IMR-90 (cell line): ENCODE data around the gene EFHD1. TPM values are rescaled to one million over a fixed set of nuclear protein-coding genes. Genes with fewer than 3 reads are reported as not detected.

Source experiments
- ATAC-seq: fragments of 200-7000 bp; cut with Tn5 transposase; 2 replicates; pipeline ENCODE4 v1.9.1; 2020; ENCODE audit warnings: low read depth, mild to moderate bottlenecking, moderate library complexity
- BruUV-seq: library from RNA; stranded (reverse); fragments of 400-500 nt; replicated peaks from 2 replicates; lab custom pipeline; 2021; lab: Mats Ljungman, UMichigan
- CTCF ChIA-PET: fragments of 300-600 bp; formaldehyde crosslinking; extraction: SDS; loops from one replicate; lab custom pipeline; 2021; ENCODE audit warnings: antibody characterized with exemption; lab: Yijun Ruan, JAX
- POLR2A ChIA-PET: fragments of 300-600 bp; sonication (Branson Sonifier 250); formaldehyde crosslinking; loops from one replicate; lab custom pipeline; 2022; ENCODE audit warnings: antibody characterized with exemption; ENCODE audit not compliant: unreplicated experiment; lab: Charles Lee
- DNase-seq: peaks from one replicate; pipeline ENCODE4 v3.0.0; 2013
- H2AFZ ChIP-seq: replicated peaks from 2 replicates; pipeline ENCODE3; 2013; ENCODE audit warnings: low read length, mild to moderate bottlenecking; ENCODE audit not compliant: poor library complexity
- H2AK5ac ChIP-seq: 2 replicates; pipeline ENCODE4 v1.6.1; 2013; ENCODE audit warnings: low read depth, low read length, inconsistent platforms
- H2AK9ac ChIP-seq: replicated peaks from 2 replicates; pipeline ENCODE3; 2013; ENCODE audit warnings: mild to moderate bottlenecking, low read depth, low read length, moderate library complexity; ENCODE audit not compliant: poor library complexity
- H2BK120ac ChIP-seq: 2 replicates; pipeline ENCODE4 v1.6.1; 2013; ENCODE audit warnings: low read depth, low read length, inconsistent platforms
- H2BK15ac ChIP-seq: 3 replicates; pipeline ENCODE4 v1.6.1; 2013; ENCODE audit warnings: low read depth, low read length, inconsistent platforms
- H2BK20ac ChIP-seq: 2 replicates; pipeline ENCODE4 v1.6.1; 2013; ENCODE audit warnings: low read depth, mild to moderate bottlenecking, inconsistent platforms, low read length, moderate library complexity
- H2BK5ac ChIP-seq: 2 replicates; pipeline ENCODE4 v1.6.1; 2013; ENCODE audit warnings: mild to moderate bottlenecking, low read depth, low read length, inconsistent platforms; ENCODE audit not compliant: poor library complexity, severe bottlenecking
- H3K14ac ChIP-seq: replicated peaks from 2 replicates; pipeline ENCODE4 v1.6.1; 2013; ENCODE audit warnings: low read depth, low read length, inconsistent platforms
- H3K18ac ChIP-seq: 2 replicates; pipeline ENCODE4 v1.6.1; 2013; ENCODE audit warnings: low read depth, low read length, control low read depth
- H3K23ac ChIP-seq: 2 replicates; pipeline ENCODE4 v1.6.1; 2013; ENCODE audit warnings: low read depth, low read length, inconsistent platforms
- H3K27ac ChIP-seq: 2 replicates; pipeline ENCODE4 v1.5.1; 2013; ENCODE audit warnings: mild to moderate bottlenecking, control low read depth, low read length; ENCODE audit not compliant: insufficient read depth
- H3K27me3 ChIP-seq: 2 replicates; pipeline ENCODE4 v1.6.1; 2013; ENCODE audit warnings: low read length; ENCODE audit not compliant: control insufficient read depth, insufficient read depth
- H3K36me3 ChIP-seq: 2 replicates; pipeline ENCODE4 v1.6.1; 2013; ENCODE audit warnings: low read length, mixed read lengths; ENCODE audit not compliant: control insufficient read depth, insufficient read depth
- H3K4ac ChIP-seq: 2 replicates; pipeline ENCODE4 v1.6.1; 2013; ENCODE audit warnings: low read depth, low read length, inconsistent platforms
- H3K4me1 ChIP-seq: 2 replicates; pipeline ENCODE4 v1.6.1; 2013; ENCODE audit warnings: low read length, mixed read lengths; ENCODE audit not compliant: control insufficient read depth, insufficient read depth
- H3K4me2 ChIP-seq: 2 replicates; pipeline ENCODE4 v1.6.1; 2013; ENCODE audit warnings: low read depth, mild to moderate bottlenecking, control low read depth, low read length, moderate library complexity
- H3K4me3 ChIP-seq: 2 replicates; pipeline ENCODE4 v1.5.1; 2013; ENCODE audit warnings: low read depth, mild to moderate bottlenecking, control low read depth, low read length, moderate library complexity; ENCODE audit not compliant: insufficient read depth
- H3K56ac ChIP-seq: 2 replicates; pipeline ENCODE4 v1.6.1; 2013; ENCODE audit warnings: low read length, inconsistent platforms; ENCODE audit not compliant: insufficient read depth; ENCODE audit errors: extremely low read depth
- H3K79me1 ChIP-seq, 2 experiments: 2 replicates each; pipeline ENCODE4 v1.6.1; 2013; ENCODE audit warnings: low read length in 2 of 2, inconsistent platforms in 1 of 2, low read depth in 1 of 2
- H3K9ac ChIP-seq: 2 replicates; pipeline ENCODE4 v1.6.1; 2013; ENCODE audit warnings: low read depth, low read length, control low read depth
- H3K9me1 ChIP-seq: 2 replicates; pipeline ENCODE4 v1.6.1; 2013; ENCODE audit warnings: low read length, inconsistent platforms; ENCODE audit not compliant: insufficient read depth
- H3K9me3 ChIP-seq: 2 replicates; pipeline ENCODE4 v1.6.1; 2013; ENCODE audit warnings: low read length; ENCODE audit not compliant: control insufficient read depth, insufficient read depth
- H4K20me1 ChIP-seq: 2 replicates; pipeline ENCODE4 v1.6.1; 2013; ENCODE audit warnings: low read length, inconsistent platforms; ENCODE audit not compliant: insufficient read depth
- H4K5ac ChIP-seq: 2 replicates; pipeline ENCODE4 v1.6.1; 2013; ENCODE audit warnings: mild to moderate bottlenecking, low read depth, low read length, control low read depth
- H4K8ac ChIP-seq, 2 experiments: 2 replicates each; pipeline ENCODE4 v1.6.1; 2013; ENCODE audit warnings: low read depth in 2 of 2, low read length in 2 of 2, control low read depth in 1 of 2, inconsistent platforms in 1 of 2
- H4K91ac ChIP-seq: 2 replicates; pipeline ENCODE4 v1.6.1; 2013; ENCODE audit warnings: low read depth, low read length, inconsistent platforms; ENCODE audit not compliant: insufficient read depth
- BHLHE40 ChIP-seq: fragments of 150-350 bp; IDR thresholded peaks from 2 replicates; pipeline ENCODE4 v1.6.1; 2016; ENCODE audit warnings: mild to moderate bottlenecking, low read depth, low read length
- CEBPB ChIP-seq: IDR thresholded peaks from 2 replicates; pipeline ENCODE4 v1.6.1; 2012; ENCODE audit warnings: low read depth, low read length, improper control_type of control experiment
- ELK1 ChIP-seq: fragments of 150-350 bp; IDR thresholded peaks from 2 replicates; pipeline ENCODE4 v1.6.1; 2016; ENCODE audit warnings: low read depth, mild to moderate bottlenecking, low read length, moderate library complexity, borderline replicate concordance
- FOS ChIP-seq: fragments of 150-350 bp; IDR thresholded peaks from 2 replicates; pipeline ENCODE4 v1.6.1; 2016; ENCODE audit warnings: low read depth, low read length
- MXI1 ChIP-seq: IDR thresholded peaks from 2 replicates; pipeline ENCODE4 v1.6.1; 2012; ENCODE audit warnings: low read depth, mild to moderate bottlenecking, low read length, moderate library complexity, borderline replicate concordance
- NFE2L2 ChIP-seq: fragments of 150-350 bp; IDR thresholded peaks from 2 replicates; pipeline ENCODE4 v1.6.1; 2016; ENCODE audit warnings: low read depth, mild to moderate bottlenecking, low read length
- POLR2A ChIP-seq: IDR thresholded peaks from 2 replicates; pipeline ENCODE4 v1.6.1; 2012; ENCODE audit warnings: mild to moderate bottlenecking, low read depth, low read length
- RAD21 ChIP-seq: IDR thresholded peaks from 2 replicates; pipeline ENCODE4 v1.6.1; 2012; ENCODE audit warnings: low read length, improper control_type of control experiment
- USF2 ChIP-seq: fragments of 150-350 bp; IDR thresholded peaks from 2 replicates; pipeline ENCODE4 v1.6.1; 2017; ENCODE audit warnings: mild to moderate bottlenecking, antibody characterized with exemption, low read length, low read depth
- WGBS, 2 experiments: methylation state at CpG; one replicate each; pipeline versions ENCODE4 v1.1.5 to v1.1.7; 2013; ENCODE audit warnings: missing lambda C conversion rate in 2 of 2; ENCODE audit not compliant: insufficient read length in 1 of 2; ENCODE audit errors: extremely low coverage in 2 of 2; 5-methylcytosine and 5-hydroxymethylcytosine counted together
- dilution Hi-C: fragments of 300-500 bp; cut with HindIII; formaldehyde crosslinking; loops from one replicate; pipeline ENCODE4 v1.14.3; 2018; ENCODE audit warnings: low sequenced_read_pairs; ENCODE audit not compliant: unreplicated experiment
- in situ Hi-C: fragments of 300-500 bp; cut with MboI; formaldehyde crosslinking; loops from 3 replicates; pipeline ENCODE4 v1.14.3; 2019; ENCODE audit warnings: low sequenced_read_pairs, inconsistent platforms, mixed read lengths
- intact Hi-C: fragments of 100-400 bp; cut with micrococcal nuclease; formaldehyde crosslinking; loops from 2 replicates; pipeline ENCODE4 v1.10.0; 2022
- polyA plus RNA-seq, 3 experiments: library from polyadenylated mRNA; depleted of rRNA; stranded (reverse); fragments of >200 nt; gene quantifications; 2 replicates each; pipeline ENCODE4 v1.2.3, GENCODE V29; 2012; ENCODE audit warnings: low replicate concordance in 1 of 3
- total RNA-seq: library from RNA; depleted of rRNA; stranded (reverse); fragments of >200 nt; gene quantifications from 2 replicates; pipeline ENCODE4 v1.2.3, GENCODE V29; 2012

Gene EFHD1
- total and polyA plus RNA-seq, 2 of the 4 experiments (the other 2 are of a cell fraction), result 0.27 TPM; not detected in 1

GRCh38 chr2:232604535-232604934 is 28.9 kb upstream of the EFHD1 start:
- in situ Hi-C loops, result no loop called here
- WGBS, 2 experiments, result 100% methylated on average over 1 of the region's 10 CpGs; no CpG with 5 or more reads in 1 of the 2 experiments
- H4K5ac ChIP-seq, result no peak overlapping the region

More at GRCh38 chr2:232604535-232604934, 28.9 kb upstream of the EFHD1 start:
- Histone ChIP-seq H3K23ac (no peak overlapping the region), H3K27me3 (peaks cover 8% of the 10 kb centered on the region), H3K36me3 (no peaks in the 10 kb centered on the region), H3K79me1 (no peaks in the 10 kb centered on the region), H2BK20ac (no peak overlapping the region), H3K9me3 (no peaks in the 10 kb centered on the region), H3K56ac (no peak overlapping the region), H3K4me1 (no peaks in the 10 kb centered on the region), H3K14ac (no peak overlapping the region), H3K4me2 (no peak overlapping the region), H2BK5ac (no peak overlapping the region), H2AK5ac (no peak overlapping the region), H4K91ac (no peak overlapping the region), H2AK9ac (no peak overlapping the region), H4K20me1 (no peaks in the 10 kb centered on the region), H3K9me1 (no peaks in the 10 kb centered on the region), H2BK120ac (no peak overlapping the region), H2AFZ (no peak overlapping the region), H4K8ac (no peak overlapping the region), H3K18ac (no peak overlapping the region), H3K9ac (no peak overlapping the region), H3K27ac (no peak overlapping the region), H3K4ac (no peak overlapping the region), H3K4me3 (no peak overlapping the region), H2BK15ac (no peak overlapping the region)
- TF ChIP-seq POLR2A, result no peak
- TF ChIP-seq MXI1, result no peak
- TF ChIP-seq ELK1, result no peak
- no peak for TF ChIP-seq CEBPB
- TF ChIP-seq NFE2L2, result no peak
- no peak for TF ChIP-seq BHLHE40
- no peak for TF ChIP-seq USF2
- TF ChIP-seq FOS, result no peak
- TF ChIP-seq RAD21, result no peak
- BruUV-seq, result no TSS peak
- CTCF ChIA-PET, result no interaction called here
- intact Hi-C loops, result loop anchor here (10.0 kb wide), 1 partner anchor 170 kb away; the partner anchor contains the start of gene KCNJ13
- DNase-seq (no peak), ATAC-seq (no peak)
- POLR2A ChIA-PET, result interaction anchor here (0.6 kb wide), 1 partner anchor 150 kb away, joined by 9 read pairs; no protein-coding TSS in a partner anchor
- dilution Hi-C loops, result no loop called here
